NCI-H82 (cell line): Measurements from ENCODE around the gene HIGD1A.

ENCODE experiments used
- DNase-seq: peaks from one replicate; lab custom pipeline; 2025; lab: John Stamatoyannopoulos, UW

Gene HIGD1A

DNA sequence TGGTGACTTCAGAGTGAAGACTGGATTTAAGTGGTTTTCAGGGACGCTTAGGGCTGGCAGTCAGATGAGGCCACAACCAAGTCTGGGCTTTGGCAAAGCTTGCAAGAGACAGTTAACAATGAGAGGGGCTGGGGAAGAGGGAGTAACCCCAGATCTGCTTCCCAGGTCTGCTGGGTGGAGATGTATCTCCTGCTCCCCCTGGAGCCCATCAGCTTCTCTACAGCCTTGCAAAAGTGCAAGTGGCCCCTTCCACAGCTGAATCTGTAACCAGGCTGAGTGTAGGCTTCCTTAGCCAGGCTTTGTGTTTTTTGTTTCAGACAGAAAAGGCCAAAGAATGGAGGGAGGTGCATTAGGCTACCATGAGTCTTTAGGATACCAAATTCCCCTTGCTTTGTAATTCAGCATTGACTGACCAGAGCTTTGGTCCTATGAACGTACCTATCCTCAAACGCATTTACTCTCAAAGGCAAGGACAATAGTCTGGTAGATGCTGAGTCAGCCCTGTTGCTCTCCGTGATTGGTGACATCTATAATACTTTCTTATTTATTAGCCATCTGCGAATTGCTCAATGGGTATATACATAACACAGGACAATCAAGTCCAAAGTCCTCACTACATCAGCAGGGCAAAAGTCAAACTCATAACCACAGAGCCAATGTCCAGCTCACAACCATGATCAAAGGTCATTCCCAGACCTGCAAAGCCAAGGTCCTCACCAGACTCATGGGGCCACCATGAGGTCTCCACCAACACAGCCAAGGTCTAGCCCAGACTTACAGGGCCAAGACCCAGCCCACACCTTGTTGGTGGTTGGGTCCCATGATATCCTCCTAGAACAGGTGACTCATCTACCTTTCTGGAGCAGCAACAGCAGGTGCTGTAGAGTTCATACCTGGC, 48.4 kb downstream of the HIGD1A start:
- peak; percentile 36 for DNase-seq

DNA sequence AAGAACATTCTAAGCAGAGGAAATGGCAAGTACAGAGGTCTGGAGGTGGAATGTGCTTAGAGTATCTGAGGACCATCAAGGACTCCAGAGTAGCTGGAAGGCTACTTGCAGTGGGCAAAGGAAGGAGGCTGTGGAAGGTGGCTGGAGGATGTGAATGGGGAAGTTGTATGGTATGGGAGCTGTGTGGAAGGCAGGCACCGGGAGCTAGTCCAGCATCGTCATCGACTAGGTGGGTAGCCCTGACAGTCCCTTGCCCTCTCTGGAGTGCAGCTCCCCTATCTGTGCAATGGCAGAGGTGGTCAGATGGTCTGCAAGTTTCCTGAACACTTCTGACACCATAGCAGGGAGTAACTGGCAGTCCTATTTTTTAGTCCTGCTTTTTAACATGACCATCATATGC, 50.5 kb downstream of the HIGD1A start:
- no peak for DNase-seq

DNA sequence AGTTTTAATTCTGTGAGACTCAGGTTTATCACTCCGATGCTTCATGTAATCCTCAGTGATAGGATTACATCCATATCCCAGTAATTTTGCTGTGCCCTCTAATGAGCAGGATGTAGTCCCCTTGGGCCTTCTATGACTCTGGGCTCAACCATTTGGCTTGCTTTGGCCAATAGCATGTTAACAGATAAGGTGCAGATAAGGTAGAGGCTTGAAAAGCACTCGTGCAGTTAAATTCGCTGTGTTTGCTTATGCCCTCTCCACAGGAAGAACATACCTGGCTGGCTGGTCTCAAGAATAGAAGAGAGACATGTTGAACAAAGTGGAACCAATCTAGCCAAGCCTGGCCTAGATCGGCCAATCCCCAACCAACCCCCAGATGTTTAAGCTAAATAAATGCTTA, 51.3 kb downstream of the HIGD1A start:
- peak; percentile 42 for DNase-seq

DNA sequence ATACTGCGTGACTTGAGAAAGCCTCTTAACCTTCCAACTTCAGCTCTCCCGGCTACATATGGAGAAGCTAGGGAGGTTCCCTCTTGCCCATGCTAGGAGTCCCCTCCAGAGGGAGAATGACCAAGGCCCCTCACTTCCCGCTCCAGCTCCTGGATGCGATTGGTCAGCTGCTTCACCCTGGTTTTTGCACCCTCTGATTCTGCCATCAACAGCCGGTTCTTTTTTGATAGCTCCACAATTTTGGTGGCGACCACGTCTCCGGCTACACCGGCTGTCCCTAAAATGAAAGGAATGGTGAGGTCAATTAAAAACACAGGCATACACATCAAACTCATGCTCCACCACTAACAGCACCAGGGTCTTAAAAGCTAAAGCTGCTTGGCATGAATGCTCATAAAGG, 51.8 kb downstream of the HIGD1A start:
- no peak for DNase-seq

DNA sequence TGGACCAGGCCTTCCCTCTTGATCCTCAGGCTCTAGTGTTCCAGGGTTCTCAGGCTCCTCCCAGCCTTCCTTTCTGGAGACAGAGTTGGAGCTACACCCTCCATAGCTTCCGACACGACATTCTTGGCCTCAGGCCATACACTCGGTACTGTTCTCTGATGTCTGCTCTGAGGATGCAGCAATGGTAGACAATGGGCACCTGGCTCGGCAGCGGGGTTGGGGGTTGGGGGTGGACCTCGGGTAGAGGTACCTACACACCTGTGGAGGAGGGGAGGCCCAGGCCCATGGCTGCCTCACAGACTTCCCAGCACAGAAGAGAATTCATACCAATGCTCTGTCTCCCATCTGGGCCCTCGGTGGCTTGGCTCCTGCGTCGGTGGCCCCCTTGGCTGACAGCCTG, 52.7 kb downstream of the HIGD1A start:
- DNase-seq, result no peak

DNA sequence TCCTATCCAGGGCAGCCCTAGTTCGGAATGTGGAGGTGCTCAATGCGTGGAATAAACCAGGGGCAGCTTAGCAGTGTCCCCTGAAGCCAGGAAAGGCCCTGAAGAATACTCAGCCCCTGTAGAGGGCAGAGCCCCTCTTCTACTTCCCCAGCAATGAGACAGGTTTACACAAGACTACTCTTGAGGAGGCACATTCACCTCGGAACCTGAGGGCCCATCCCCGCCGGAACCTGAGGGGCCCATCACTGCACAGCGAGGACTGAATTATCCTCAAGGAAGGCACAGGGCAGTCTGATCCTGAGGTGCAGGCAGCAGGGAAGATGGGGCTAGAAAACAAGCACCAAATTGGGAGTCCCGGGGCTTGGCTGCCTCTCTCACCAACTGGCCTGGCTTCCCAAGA, 53.5 kb downstream of the HIGD1A start:
- no peak for DNase-seq

DNA sequence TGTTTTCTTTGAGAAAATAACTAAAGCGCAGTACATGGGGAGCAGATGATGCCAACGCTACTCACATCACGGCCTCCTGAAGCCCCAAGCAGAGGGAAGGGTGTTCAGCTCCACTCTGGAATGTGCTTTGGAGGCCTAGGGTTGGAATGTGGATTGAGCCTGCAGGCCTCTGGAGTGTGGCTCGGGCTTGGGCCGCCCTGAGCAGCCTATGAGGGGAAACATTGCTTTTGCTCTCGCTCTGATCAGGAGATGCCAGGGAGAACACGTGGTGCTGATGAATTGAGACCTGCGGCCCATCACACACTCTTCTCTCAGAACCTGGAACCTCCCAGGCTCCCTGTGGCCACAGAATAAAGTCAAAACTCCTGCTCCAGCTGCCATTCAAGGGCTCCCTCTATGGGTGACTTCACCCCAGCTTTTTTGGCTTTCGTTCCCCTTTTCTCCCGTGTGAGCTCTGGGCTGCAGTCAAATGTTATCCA, 54.5 kb downstream of the HIGD1A start:
- no peak for DNase-seq

DNA sequence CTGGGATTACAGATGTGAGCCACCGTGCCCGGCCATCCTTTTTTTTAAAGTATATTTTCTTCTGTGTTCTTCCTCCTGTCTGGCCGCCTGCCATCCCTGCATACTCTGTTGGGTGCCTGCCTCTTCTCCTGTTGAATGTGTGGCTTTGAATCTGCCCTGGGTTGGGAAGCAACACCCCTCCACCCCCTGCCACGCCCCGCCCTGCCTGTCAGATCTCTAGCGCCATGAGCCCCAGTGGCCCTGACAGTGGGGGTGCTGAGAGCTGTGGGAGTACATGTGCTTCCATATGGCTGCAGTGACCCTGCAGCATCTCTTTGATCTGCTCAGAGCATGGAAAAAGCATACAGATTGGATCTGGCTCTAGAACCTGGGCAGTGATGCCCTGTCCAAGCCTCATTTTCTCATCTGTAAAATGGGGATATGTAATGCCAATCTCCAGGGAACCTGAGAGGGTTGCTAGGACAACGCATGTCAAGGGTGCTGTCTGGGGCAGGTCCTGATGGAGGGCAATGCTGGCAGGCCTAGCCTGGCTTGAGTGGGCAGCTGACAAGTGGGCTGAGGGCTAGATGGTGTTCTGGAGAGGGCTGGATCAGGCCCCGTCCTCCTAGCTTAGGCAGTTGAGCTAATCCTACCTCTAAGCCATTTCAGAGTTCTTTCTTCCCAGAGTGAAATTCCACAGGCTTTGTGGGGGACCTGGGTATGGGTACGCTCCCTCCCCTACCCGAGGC, 55.1 kb downstream of the HIGD1A start:
- DNase-seq, result no peak

DNA sequence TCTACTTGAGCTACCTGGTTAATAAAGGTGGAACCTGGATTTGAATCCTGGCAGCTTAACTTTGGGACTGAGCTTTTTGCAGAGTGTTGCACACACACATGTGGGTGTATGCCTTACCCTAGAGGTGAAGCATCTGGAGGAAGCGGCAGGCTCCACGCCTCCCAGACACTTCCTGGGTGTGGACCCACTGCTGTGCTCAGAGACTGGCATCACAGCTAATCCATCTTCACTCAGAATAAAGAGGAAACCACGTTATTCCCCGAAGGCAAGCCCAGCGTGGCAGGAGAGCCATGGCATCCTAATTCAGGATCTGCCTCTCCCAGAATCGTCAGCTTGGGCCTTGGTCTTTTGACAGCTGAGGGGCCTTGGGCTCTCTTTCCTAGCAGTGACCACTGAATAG, 56.7 kb downstream of the HIGD1A start:
- no peak for DNase-seq

DNA sequence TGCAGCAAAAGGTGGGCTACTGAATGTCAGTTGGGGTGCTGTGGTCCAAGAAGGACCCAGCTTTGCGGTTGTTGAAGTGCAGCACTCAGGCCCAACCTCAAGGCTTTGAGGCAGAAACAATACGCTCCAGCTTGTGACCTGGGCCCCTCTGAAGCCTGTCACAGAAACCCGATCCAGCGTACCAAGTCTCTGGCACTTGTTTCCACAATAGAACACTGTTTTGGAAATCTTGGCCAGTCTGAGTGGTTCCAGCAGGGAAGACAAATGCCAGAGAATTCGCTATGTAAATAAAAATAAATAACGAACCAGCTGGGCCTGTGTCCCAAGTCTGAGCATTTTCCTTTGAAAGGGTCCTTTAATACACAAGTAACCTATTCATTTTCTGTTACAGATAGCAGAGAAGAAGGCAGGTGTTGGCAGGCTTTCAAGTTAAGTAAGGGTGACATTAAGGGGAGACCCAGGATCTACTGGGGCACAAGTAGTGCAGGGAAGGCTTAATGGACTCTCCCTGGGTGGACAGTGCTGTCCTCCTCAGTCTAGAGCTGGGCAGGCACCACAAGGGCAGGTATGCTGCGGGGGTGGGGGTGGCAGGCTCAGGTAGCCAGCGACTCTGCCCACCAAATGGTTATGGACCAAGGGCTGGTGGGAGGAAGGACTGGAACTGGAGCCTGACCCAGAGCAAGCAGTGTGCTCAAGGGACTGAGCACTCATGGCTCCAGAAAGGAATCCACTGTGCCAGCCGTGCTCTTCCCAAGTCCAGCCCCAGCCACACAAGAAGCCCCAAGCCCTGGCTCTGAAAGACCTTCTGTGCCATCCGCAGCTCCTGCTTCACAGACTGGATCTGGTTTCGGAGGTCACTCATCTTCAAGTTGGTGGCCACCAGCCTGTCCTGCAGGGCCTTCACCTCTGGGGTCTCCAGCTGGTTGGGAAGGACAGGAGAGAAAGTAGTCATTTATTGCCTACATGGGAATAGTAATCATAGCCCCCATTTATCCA, 57.5 kb downstream of the HIGD1A start:
- DNase-seq, result no peak

DNA sequence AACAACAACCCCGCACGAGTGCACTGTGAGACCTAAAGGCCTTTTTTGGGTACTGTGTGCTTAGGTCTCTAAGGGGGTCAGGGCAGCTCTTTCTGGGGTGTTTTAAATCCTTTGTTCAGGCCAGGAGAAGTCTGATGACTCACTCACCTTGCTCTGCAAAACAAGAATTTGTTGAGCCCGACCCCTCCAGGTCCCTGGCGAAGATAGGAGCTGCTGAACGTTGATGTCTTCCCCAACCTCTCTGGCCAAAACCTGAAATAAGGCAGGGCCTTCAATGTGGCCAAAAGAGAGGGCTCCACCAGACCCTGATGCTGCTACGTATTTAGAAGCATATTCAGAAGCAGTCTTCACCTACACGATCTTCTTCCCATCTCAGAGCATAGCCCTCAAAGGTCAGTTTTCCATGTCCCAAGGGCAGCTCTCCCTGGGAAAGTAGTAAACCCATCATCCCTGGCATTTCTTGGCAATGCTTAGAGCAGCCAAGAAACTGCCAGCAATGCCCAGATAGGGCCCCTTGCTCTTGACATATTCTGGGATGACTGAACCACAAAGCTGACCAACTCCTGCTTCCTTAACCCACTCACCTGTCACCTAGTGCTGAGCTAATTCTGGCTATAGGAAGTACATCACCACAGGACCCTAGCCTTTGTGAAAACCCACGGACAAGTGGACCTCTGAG, 58.4 kb downstream of the HIGD1A start:
- no peak for DNase-seq

DNA sequence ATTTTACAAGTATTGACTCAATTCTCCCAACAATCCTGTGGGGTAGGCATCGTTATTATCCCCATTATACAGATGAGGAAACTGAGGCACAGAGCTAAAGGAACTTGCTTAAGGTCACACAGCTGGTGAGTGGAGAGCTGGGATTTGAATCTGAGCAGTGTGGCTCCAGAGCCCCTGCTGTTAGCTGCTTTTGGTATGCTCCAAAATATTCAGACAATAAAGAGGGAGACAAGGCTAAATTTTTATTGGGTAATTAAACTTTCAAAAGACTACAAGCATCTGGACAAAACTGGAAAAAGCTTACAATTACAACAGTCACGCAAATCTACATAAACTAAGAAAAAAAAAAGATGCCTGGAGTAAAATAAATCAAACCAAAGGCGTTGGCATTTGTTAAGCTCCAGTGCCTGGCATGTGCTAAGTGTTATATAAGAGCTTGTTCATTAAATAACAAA, 59.0 kb downstream of the HIGD1A start:
- no peak for DNase-seq

DNA sequence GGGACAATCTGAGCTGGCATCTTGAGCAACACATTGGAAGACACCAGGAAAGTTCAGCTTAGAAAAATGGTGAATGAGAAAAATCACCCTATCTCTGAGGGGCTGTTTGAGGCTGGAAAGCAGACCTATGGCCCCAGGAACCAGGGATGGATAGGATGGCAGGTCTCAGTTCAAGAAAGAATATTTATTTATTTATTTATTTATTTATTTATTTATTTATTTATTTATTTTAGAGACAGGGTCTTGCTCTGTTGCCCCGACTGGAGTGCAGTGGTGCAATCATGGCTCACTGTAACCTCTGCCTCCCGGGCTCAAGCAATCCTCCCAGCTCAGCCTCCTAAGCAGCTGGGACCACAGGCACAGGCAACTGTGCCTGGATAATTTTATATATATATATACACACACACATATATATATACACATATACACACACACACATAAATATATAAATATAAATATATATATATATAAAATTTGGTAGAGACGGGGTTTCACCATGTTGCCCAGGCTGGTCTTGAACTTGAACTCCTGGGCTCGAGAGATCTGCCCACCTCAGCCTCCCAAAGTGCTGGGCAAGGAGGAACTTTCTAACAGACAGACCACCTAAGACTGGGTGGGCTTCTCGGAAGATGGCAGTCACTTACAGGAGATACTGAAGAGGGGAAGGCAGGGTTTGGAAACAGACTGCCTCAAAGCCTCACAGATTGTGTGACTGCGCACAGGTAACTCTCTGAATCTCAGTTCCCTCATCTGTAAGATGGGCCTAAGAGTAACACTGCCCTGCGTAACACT, 60.9 kb downstream of the HIGD1A start:
- no peak for DNase-seq

DNA sequence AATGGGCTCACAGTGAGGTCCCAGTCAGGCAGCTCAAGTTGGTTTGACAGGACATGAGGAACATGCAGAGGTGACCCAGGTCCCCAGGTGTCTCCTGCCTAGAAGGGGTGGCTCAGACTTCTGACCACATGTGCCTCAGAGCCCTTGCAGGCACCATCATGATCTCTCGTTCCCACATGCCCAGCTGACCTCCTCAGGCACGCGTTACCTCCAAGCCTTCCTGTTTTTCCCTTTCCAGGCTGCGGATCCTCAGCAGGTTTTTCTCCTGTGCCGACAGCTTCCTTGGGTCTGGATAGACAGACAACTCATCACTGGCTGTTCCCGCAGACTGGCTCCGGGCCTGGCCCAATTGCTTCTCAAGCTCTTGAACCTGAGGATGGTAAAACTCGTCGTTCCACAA, 61.6 kb downstream of the HIGD1A start:
- no peak for DNase-seq

DNA sequence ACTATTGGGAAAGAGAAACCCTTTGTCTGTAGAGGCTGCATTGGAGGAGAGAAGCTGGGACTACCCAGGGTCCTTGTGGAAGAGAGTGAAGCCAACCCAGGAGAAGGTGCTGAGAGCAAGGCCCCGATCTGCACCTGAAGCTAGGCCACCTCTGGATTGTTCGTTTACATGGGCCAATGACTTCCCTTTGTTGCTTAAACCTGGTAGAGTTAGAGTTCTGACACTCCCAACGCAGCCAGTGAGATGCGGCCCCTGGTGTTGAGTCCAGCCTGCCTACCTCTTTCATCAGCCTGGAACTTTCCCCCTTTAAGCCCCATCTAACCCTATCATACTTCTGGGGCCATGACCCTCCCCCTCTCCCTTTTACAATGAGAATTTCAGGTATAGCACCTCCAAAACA, 62.0 kb downstream of the HIGD1A start:
- no peak for DNase-seq

DNA sequence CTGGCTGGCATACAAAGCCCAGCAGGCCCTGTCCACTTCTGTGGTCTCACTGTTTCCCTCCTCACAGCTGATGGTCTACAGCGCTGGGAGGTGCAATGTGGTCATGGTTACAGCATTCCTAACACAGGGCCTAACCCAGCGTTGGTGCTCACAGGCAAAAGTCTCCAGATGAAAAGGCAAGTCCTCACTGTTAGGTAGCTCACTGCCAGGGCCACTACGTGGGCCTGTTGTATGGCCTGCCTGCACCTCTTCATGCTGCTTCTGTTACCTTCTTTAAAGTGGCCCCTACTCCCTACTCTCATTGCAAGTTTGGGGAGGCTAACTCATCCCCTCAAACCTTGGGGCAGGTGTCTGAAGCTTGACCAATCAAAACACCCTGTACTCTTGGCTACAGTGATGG, 62.5 kb downstream of the HIGD1A start:
- DNase-seq, result no peak

DNA sequence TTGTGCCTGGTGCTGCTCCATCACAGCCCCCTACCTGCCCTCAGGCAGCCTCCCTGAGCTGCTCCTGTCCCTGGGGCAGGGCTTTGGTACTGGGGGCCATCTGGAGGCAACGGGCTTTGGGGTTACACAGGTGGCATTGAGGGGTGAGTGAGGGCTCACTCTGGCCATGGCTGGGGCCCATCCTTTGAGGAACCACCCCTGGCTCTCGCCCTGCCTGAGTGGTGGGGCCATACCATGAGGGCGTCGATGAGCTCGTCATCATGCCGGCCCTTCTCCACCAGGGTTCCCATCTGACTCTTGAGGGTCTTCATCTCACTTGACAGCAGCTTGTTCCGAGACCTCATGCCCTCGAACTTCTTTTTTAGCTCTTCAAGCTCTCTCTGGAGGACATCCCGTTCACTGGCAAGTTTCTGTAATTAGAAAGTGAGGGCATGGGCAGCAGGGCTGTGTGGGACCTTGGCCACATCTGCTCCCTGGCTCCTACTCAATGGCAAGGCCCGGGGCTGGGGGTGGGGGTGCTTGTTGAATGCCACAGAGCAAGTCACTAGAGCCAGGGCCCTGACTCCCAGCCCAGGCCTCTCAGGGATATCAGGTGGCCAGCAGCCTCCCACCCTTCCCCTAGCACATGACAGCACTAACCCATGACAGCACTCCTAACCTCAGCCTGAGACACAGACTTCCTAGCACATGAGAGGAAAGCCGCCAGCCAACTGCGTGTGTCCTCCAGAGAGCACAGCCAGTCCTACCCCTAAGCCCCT, 64.7 kb downstream of the HIGD1A start:
- DNase-seq, result no peak

DNA sequence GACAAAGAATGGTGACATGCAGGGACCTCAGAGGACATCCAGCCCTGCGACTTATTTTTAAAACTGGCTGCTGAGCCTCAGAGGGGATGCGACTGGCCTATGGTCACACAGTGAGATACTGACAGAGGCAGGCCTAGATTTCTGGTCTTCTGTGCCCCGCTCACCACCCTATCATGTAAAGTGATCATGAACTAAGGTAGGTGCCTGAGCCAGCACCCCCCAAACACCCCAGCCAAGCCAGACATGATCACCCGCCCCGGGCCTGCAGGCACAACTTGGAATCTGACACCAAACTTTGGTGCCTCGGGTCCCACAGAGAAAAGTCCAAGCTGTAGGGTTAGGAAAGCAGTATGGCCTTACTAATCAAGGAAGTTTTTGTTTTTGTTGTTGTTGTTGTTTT, 67.8 kb downstream of the HIGD1A start:
- no peak for DNase-seq

DNA sequence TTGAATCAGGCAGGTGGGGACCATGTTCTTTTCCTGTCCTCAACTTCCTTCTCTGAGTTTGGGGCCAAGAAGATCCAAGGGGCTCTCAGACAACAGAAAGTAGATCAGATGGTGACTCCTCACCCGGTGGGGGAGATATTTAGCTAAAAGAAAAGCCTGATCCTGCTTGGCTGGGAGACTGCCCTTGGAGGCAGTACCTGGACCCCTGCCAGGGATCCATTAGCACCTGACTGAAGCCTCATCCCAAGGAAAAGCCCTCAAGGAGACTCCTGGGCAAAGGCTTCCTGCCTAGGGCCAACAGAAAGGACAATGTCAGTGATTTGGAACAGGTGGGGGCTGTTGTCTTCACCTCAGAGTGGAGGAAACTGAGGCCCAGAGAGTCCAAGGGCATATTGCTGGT, 68.2 kb downstream of the HIGD1A start:
- DNase-seq, result no peak

DNA sequence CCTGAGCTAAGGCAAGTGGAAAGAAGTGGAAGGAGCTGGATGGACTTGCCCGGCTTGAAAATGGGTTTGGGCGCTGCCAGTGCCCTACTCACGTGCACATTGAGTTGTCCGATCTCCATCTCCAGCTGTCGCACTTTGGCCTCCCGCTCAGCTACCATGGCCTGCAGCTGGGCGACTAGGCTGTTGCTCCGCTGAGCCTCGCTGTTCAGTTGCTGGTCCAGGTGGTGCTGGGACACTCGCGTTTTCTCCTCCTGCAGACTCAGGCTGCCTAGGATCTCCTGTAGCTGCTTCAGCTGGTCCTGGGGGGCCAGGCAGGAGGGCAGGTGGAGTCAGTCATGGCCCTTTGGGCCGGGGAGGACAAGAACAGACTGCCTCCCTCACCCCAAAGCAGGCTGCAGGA, 68.7 kb downstream of the HIGD1A start:
- no peak for DNase-seq
